Measurements from ENCODE around the gene ENPP3.
"Not testable (repeated sequence)": the region's sequence is repeated elsewhere in the genome, so short reads cannot be mapped to it uniquely, and the experiment has no call there.

Gene ENPP3

GRCh38 chr6:131692589-131692988 is 55.5 kb downstream of the ENPP3 start:
- TF ChIP-seq SIN3A (IDR thresholded peaks at IDR 0.05; ENCODE audit: borderline replicate concordance, insufficient read depth, low read length) (no peak), REST (IDR thresholded peaks at IDR 0.05; ENCODE audit: insufficient read depth in 1 of 2, low read depth in 2 of 2, low read length in 2 of 2) (no peak), POLR2AphosphoS5 (IDR thresholded peaks at IDR 0.05; ENCODE audit: low read depth, low read length) (no peak), FOXP2 (optimal IDR thresholded peaks at IDR 0.05; ENCODE audit: borderline replicate concordance, extremely low read depth, extremely low read length, insufficient read depth) (no peak), TAF1 (IDR thresholded peaks at IDR 0.05; ENCODE audit: borderline replicate concordance, insufficient read depth, low read length) (no peak)

- no peak for TF ChIP-seq SIN3A (IDR thresholded peaks at IDR 0.05; ENCODE audit: borderline replicate concordance, insufficient read depth, low read length)
- no peak for TF ChIP-seq REST (IDR thresholded peaks at IDR 0.05; ENCODE audit: insufficient read depth in 1 of 2, low read depth in 2 of 2, low read length in 2 of 2)
- no peak for TF ChIP-seq POLR2AphosphoS5 (IDR thresholded peaks at IDR 0.05; ENCODE audit: low read depth, low read length)
- no peak for TF ChIP-seq TAF1 (IDR thresholded peaks at IDR 0.05; ENCODE audit: borderline replicate concordance, insufficient read depth, low read length)
- TF ChIP-seq FOXP2 (optimal IDR thresholded peaks at IDR 0.05; ENCODE audit: borderline replicate concordance, extremely low read depth, extremely low read length, insufficient read depth) = no peak
Observed at GRCh38 chr6:131693384-131693783, 56.3 kb downstream of the ENPP3 start.

- TF ChIP-seq POLR2AphosphoS5 (IDR thresholded peaks at IDR 0.05; ENCODE audit: low read depth, low read length) = no peak
- no peak for TF ChIP-seq REST (IDR thresholded peaks at IDR 0.05; ENCODE audit: insufficient read depth in 1 of 2, low read depth in 2 of 2, low read length in 2 of 2)
- TF ChIP-seq SIN3A (IDR thresholded peaks at IDR 0.05; ENCODE audit: borderline replicate concordance, insufficient read depth, low read length) = no peak
- no peak for TF ChIP-seq FOXP2 (optimal IDR thresholded peaks at IDR 0.05; ENCODE audit: borderline replicate concordance, extremely low read depth, extremely low read length, insufficient read depth)
Observed at GRCh38 chr6:131694832-131695426, 57.8 kb downstream of the ENPP3 start.

- TF ChIP-seq SIN3A (IDR thresholded peaks at IDR 0.05; ENCODE audit: borderline replicate concordance, insufficient read depth, low read length) = no peak
- TF ChIP-seq REST (IDR thresholded peaks at IDR 0.05; ENCODE audit: insufficient read depth in 1 of 2, low read depth in 2 of 2, low read length in 2 of 2) = no peak
Observed at GRCh38 chr6:131696956-131697355, 59.9 kb downstream of the ENPP3 start.

- not testable (repeated sequence) for TF ChIP-seq REST (IDR thresholded peaks at IDR 0.05; ENCODE audit: insufficient read depth in 1 of 2, low read depth in 2 of 2, low read length in 2 of 2); TAF1 (IDR thresholded peaks at IDR 0.05; ENCODE audit: borderline replicate concordance, insufficient read depth, low read length); FOXP2 (optimal IDR thresholded peaks at IDR 0.05; ENCODE audit: borderline replicate concordance, extremely low read depth, extremely low read length, insufficient read depth)
Observed at GRCh38 chr6:131710917-131711316, 73.8 kb downstream of the ENPP3 start, which contains the start of gene CTAGE9. CTAGE9 (minus strand) TSS chr6:131711017; CDS start chr6:131711017, 0 bp downstream.
